Stomach (tissue), 9 donors: ENCODE results near the gene KLK7. TPM values are rescaled to one million over a fixed set of nuclear protein-coding genes. Genes with fewer than 3 reads are reported as not detected.

ENCODE experiments used
- DNase-seq, 2 donors: peaks; one replicate each; pipeline versions ENCODE4 v3.0.0 to v3.0.0-alpha.2; 2013 to 2019
- H3K27ac ChIP-seq, 5 donors: fragments of 200-600 bp in 4 of 5; sonication (generic) in 4 of 5; one replicate each; pipeline ENCODE4 v1.5.1; 2013 to 2019; ENCODE audit warnings: mild to moderate bottlenecking in 1 of 5, moderate library complexity in 1 of 5
- H3K27me3 ChIP-seq, 3 donors: fragments of 200-600 bp; sonication (generic); one replicate each; pipeline ENCODE4 v1.5.1; 2017 to 2019; ENCODE audit warnings: mixed run types in 1 of 3
- H3K36me3 ChIP-seq, 4 donors: fragments of 200-600 bp; sonication (generic); 1 replicate in 3 of 4; 2 replicates in 1 of 4; pipeline ENCODE4 v1.5.1; 2016 to 2019
- H3K4me1 ChIP-seq, 4 donors: fragments of 200-600 bp; sonication (generic); one replicate each; pipeline ENCODE4 v1.5.1; 2016 to 2019
- H3K4me3 ChIP-seq, 4 donors: fragments of 200-600 bp; sonication (generic) in 3 of 4; one replicate each; pipeline ENCODE4 v1.5.1; 2016 to 2019; ENCODE audit warnings: mild to moderate bottlenecking in 1 of 4
- H3K9me3 ChIP-seq, 4 donors: fragments of 200-600 bp; sonication (generic); one replicate each; pipeline ENCODE4 v1.5.1; 2016 to 2019
- EP300 ChIP-seq: sonication (generic); formaldehyde crosslinking; IDR thresholded peaks from one replicate; pipeline ENCODE4 v1.6.1; 2017; ENCODE audit warnings: antibody characterized with exemption
- POLR2A ChIP-seq, 4 donors: fragments of 450-650 bp; IDR thresholded peaks; one replicate each; pipeline ENCODE4 v1.6.1; 2016; ENCODE audit warnings: antibody characterized with exemption in 4 of 4, control low read depth in 2 of 4, mild to moderate bottlenecking in 1 of 4, moderate library complexity in 1 of 4
- POLR2AphosphoS5 ChIP-seq, 3 donors: sonication (generic); formaldehyde crosslinking; IDR thresholded peaks; one replicate each; pipeline ENCODE4 v1.6.1; 2016; ENCODE audit warnings: antibody characterized with exemption in 3 of 3
- WGBS, 5 donors: extraction: QIAGEN DNeasy Blood & Tissue Kit in 3 of 5; methylation state at CpG; one replicate each; pipeline versions ENCODE4 v1.1.5 to v1.1.7; 2013 to 2018; 5-methylcytosine and 5-hydroxymethylcytosine counted together
- intact Hi-C: fragments of 100-400 bp; cut with DNase I; formaldehyde crosslinking; loops from one replicate; pipeline ENCODE4 v1.15.1; 2023; ENCODE audit warnings: low total_unique reads
- polyA plus RNA-seq, 3 donors: library from polyadenylated mRNA; stranded (reverse); fragments of 200-250 nt; gene quantifications; one replicate each; pipeline ENCODE4 v1.2.3, GENCODE V29; 2013
- total RNA-seq, 5 donors: library from RNA; depleted of rRNA; stranded (reverse); fragments of >200 nt; gene quantifications; one replicate each; pipeline versions ENCODE4 v1.1.0 to v1.2.3, GENCODE V29; 2014 to 2016
- TF ChIP-seq, protein P1 (sequence below), 7 experiments: fragments of 450-650 bp in 4 of 7; fragments of 200-600 bp in 3 of 7; sonication (generic) in 3 of 7; IDR thresholded peaks; one replicate each; pipeline ENCODE4 v1.5.1; 2016 to 2019; ENCODE audit warnings: antibody characterized with exemption in 7 of 7, control low read depth in 2 of 7, mild to moderate bottlenecking in 1 of 7
- donor health status: healthy with polysubstance abuse.
- donor health status: Bipolar disorder and iron deficiency.
- donor health status: healthy.

KLK7 gene
- total and polyA plus RNA-seq, 8 donors = 7.8 TPM; not detected in 7

DNA sequence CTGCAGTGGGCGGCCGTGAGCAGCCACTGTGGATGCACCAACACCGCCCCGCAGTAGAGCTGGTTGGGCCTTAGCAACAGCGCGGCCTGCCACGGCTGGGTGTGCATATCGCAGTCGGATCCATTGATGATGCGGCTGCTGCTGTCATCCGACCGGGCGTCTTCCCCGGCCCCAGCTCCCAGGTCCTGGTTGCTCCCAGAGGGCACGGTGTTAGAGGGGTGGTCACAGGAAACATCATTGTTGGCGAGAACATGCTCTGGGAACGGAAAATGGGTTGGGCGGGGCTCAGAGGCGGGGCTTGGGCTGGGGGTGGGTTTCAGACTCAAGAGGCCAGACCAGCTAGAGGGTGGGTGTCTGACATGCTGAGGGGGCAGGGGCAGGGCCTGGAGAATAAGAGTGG is 33.9 kb downstream of the KLK7 start:
- Histone ChIP-seq H3K27me3 (peaks cover 0 to 44% (median 7%) of the 10 kb centered on the region in 3 donors), H3K27ac (no peak overlapping the region), H3K9me3 (no peaks in the 10 kb centered on the region), H3K4me3 (no peak overlapping the region), H3K4me1 (no peaks in the 10 kb centered on the region), H3K36me3 (no peaks in the 10 kb centered on the region)
- intact Hi-C loops = no loop called here
- DNase-seq = no peak
- WGBS, 5 donors = 52 to 68% (median 55%) methylated on average over 14 to 19 of the region's 19 CpGs
- TF ChIP-seq POLR2A (IDR thresholded peaks at IDR 0.05) = no peak

DNA sequence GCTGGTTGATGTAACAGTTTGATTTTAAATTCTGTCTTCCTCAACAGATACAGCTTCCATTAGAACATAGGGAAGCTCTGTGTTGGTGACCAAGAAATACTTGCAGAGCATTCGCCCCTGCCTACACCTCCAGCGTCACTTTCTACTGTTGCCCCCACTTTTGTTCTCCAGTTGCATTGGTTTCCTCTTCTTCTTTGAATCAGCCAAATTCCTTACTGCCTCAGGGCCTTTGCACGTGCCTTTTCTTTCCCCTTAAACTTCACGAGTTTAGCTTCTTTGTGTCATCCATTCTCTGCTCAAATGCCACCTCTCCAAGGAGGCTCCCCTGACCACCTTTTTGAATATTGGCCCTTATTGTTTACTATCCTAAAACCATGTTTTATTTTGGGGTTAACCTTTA is 36.6 kb downstream of the KLK7 start:
- 78 to 84% (median 80%) methylated on average over 4 of the region's 4 CpGs for WGBS, 5 donors
- H3K9me3 ChIP-seq = peaks cover 0 to 3% (median 0%) of the 10 kb centered on the region in 4 donors

DNA sequence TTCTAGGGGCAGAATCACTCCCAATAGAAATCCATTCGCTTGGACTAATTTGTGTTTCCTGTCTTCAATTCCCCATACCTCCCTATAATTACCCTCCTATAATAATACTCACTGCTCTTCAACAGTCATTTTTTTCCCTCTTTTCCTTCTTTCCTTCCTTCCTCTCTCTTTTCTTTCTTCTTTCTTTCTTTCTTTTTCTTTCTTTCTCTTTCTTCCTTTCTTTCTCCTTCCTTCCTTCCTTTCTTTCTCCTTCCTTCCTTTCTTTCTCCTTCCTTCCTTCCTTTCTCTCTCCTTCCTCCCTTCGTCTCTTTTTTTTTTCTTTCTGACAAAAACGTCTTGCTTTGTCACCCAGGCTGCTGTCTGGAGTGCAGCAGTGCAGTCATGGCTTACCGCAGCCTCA is 38.9 kb downstream of the KLK7 start:
- peaks cover 0 to 14% (median 0%) of the 10 kb centered on the region in 3 donors for H3K27me3 ChIP-seq
- H3K9me3 ChIP-seq = peaks cover 0 to 9% (median 1%) of the 10 kb centered on the region in 4 donors
- H3K4me1 ChIP-seq = no peaks in the 10 kb centered on the region
- TF ChIP-seq EP300 (no peak), POLR2A (IDR thresholded peaks at IDR 0.05) (no peak), POLR2AphosphoS5 (IDR thresholded peaks at IDR 0.05) (no peak)
- TF ChIP-seq, protein P1, sequence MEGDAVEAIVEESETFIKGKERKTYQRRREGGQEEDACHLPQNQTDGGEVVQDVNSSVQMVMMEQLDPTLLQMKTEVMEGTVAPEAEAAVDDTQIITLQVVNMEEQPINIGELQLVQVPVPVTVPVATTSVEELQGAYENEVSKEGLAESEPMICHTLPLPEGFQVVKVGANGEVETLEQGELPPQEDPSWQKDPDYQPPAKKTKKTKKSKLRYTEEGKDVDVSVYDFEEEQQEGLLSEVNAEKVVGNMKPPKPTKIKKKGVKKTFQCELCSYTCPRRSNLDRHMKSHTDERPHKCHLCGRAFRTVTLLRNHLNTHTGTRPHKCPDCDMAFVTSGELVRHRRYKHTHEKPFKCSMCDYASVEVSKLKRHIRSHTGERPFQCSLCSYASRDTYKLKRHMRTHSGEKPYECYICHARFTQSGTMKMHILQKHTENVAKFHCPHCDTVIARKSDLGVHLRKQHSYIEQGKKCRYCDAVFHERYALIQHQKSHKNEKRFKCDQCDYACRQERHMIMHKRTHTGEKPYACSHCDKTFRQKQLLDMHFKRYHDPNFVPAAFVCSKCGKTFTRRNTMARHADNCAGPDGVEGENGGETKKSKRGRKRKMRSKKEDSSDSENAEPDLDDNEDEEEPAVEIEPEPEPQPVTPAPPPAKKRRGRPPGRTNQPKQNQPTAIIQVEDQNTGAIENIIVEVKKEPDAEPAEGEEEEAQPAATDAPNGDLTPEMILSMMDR (IDR thresholded peaks at IDR 0.05) = no peak
- intact Hi-C loops = no loop called here
- H3K4me3 ChIP-seq = no peak overlapping the region
- no peaks in the 10 kb centered on the region for H3K36me3 ChIP-seq
- H3K27ac ChIP-seq = no peak overlapping the region
- no peak for DNase-seq
- WGBS, 5 donors = 63 to 71% (median 65%) methylated on average over 4 of the region's 4 CpGs

More for the DNA sequence above, 36.6 kb downstream of the KLK7 start:
- Histone ChIP-seq H3K27me3 (peaks cover 0 to 29% (median under 1%) of the 10 kb centered on the region in 3 donors), H3K36me3 (no peaks in the 10 kb centered on the region), H3K27ac (no peak overlapping the region), H3K4me1 (no peaks in the 10 kb centered on the region), H3K4me3 (no peak overlapping the region)
- no peak for TF ChIP-seq POLR2AphosphoS5 (IDR thresholded peaks at IDR 0.05)
- TF ChIP-seq POLR2A (IDR thresholded peaks at IDR 0.05) = no peak
- TF ChIP-seq EP300 = no peak
- TF ChIP-seq, protein P1 (IDR thresholded peaks at IDR 0.05) = no peak
- intact Hi-C loops = no loop called here
- no peak for DNase-seq

DNA sequence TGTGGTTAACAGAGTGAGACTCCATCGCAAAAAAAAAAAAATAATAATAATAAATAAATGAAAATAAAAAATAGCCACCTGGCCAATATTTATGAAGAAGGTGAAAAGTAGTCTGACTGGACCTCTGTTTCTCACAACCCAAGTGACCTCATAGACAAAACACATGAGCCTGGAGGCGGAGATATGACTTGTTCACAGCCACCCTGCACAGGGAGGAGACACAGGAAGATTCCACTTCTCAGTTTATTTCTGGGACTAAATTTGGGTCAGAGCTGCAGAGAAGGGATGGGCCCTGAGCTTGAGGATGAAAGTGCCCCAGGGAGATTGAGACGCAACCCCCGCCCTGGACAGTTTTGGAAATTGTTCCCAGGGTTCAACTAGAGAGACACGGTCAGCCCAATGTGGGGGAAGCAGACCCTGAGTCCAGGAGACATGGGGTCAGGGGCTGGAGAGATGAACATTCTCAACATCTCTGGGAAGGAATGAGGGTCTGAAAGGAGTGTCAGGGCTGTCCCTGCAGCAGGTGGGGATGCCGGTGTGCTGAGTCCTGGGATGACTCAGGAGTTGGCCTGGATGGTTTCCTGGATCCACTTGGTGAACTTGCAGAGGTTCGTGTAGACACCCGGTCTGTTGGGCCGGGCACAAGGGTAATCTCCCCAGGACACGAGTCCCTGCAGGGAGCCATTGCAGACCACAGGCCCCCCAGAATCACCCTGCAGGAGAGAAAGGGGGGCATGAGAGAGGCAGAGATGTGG is 40.5 kb downstream of the KLK7 start:
- DNase-seq = no peak

More for the DNA sequence above, 40.5 kb downstream of the KLK7 start:
- peaks cover 0 to 16% (median 0%) of the 10 kb centered on the region in 3 donors for H3K27me3 ChIP-seq
- 78 to 84% (median 80%) methylated on average over 10 of the region's 10 CpGs for whole genome bisulfite sequencing, 5 donors
- H3K27ac ChIP-seq = no peak overlapping the region
- no peak overlapping the region for H3K4me3 ChIP-seq
- TF ChIP-seq POLR2AphosphoS5 (IDR thresholded peaks at IDR 0.05) (no peak), POLR2A (IDR thresholded peaks at IDR 0.05) (no peak), EP300 (no peak)
- TF ChIP-seq, protein P1 (IDR thresholded peaks at IDR 0.05) = no peak
- intact Hi-C loops = no loop called here
- H3K36me3 ChIP-seq = no peaks in the 10 kb centered on the region
- H3K9me3 ChIP-seq = peaks cover 0 to 13% (median 8%) of the 10 kb centered on the region in 4 donors
- no peaks in the 10 kb centered on the region for H3K4me1 ChIP-seq
